ENCODE measurements around the gene HS1BP3. TPM values are rescaled to one million over a fixed set of nuclear protein-coding genes. Genes with fewer than 3 reads are reported as not detected.

HS1BP3 gene
- total and polyA plus RNA-seq, 2 of the 13 experiments (the other 11 are each of a cell fraction or from before 2014, with no cell fraction given): 15.2 to 22.0 TPM

DNA sequence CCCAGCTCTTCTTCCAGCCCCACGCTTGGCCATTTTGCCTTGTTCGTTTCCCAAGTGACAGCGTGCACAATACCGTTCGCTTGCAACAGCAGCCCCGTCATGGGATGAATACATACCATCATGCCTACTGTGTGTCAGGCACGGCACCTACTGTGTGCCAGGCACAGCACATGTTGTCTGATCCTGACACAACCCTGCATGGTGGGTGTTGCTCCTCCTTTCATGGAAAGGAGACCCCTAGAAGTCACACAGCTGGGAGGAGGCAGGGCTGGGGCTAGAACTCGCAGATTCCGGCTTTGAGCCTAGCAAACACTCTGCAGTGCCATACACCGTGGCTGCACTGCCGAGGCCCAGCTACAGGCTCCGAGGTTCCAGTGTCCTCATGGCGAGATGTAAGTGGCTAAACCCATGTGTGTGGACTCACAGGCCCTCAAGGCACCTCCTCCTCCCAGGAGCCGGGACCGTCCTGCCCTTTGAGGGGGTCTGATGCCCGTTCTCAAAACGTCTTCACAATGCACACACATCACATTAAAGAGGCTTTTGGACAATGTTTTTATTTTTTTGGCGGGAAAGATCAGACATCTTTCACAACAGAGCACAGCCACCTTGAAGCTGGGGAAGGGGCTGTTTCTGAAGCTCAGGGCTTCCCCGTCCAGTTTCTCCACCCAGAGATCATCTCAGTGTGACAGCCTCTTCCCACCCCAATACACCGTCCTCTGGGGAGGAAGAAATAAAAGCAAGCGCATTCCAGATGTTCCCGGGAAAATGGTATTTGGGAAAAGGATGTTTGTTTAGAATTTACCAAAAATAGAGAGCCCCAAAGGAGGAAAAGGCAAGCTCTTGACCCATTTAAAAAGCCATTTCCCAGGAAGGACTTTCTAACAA is 64.9 kb downstream of the HS1BP3 start (continued):
- TF ChIP-seq, protein P1, sequence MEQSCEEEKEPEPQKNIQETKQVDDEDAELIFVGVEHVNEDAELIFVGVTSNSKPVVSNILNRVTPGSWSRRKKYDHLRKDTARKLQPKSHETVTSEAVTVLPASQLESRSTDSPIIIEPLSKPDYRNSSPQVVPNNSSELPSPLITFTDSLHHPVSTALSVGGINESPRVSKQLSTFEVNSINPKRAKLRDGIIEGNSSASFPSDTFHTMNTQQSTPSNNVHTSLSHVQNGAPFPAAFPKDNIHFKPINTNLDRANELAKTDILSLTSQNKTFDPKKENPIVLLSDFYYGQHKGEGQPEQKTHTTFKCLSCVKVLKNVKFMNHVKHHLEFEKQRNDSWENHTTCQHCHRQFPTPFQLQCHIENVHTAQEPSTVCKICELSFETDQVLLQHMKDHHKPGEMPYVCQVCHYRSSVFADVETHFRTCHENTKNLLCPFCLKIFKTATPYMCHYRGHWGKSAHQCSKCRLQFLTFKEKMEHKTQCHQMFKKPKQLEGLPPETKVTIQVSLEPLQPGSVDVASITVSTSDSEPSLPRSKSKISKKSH (CRISPR knock-in tag; IDR thresholded peaks at IDR 0.05; ENCODE audit: borderline replicate concordance): peak; percentile 78
- TF ChIP-seq ZNF713 (CRISPR knock-in tag; IDR thresholded peaks at IDR 0.05) (no peak), ZNF619 (CRISPR knock-in tag; IDR thresholded peaks at IDR 0.05) (peak; percentile 74; the same call in 1 of the 2 replicates), HNF4G (IDR thresholded peaks at IDR 0.05; ENCODE audit: borderline replicate concordance, low read depth, low read length) (no peak), HNF4G (CRISPR knock-in tag; IDR thresholded peaks at IDR 0.05; ENCODE audit: borderline replicate concordance, low read depth) (peak; percentile 50; the same call in 1 of the 2 replicates), THAP7 (CRISPR knock-in tag; IDR thresholded peaks at IDR 0.05) (no peak), MBD4 (IDR thresholded peaks at IDR 0.05; ENCODE audit: borderline replicate concordance, low read length) (no peak), MIXL1 (CRISPR knock-in tag; IDR thresholded peaks at IDR 0.05) (no peak), POLR2A (IDR thresholded peaks at IDR 0.05; ENCODE audit: insufficient read depth in 1 of 2, low read depth in 2 of 2, low read length in 2 of 2) (no peak), ZFP1 (CRISPR knock-in tag; IDR thresholded peaks at IDR 0.05) (no peak), ZNF138 (CRISPR knock-in tag; IDR thresholded peaks at IDR 0.05; ENCODE audit: low read depth) (no peak; the same call in 1 of the 2 replicates), HOXA9 (CRISPR knock-in tag; IDR thresholded peaks at IDR 0.05; ENCODE audit: borderline replicate concordance) (no peak), ZNF724P (CRISPR knock-in tag; IDR thresholded peaks at IDR 0.05; ENCODE audit: borderline replicate concordance) (no peak), LBX2 (CRISPR knock-in tag; IDR thresholded peaks at IDR 0.05; ENCODE audit: borderline replicate concordance) (no peak)
- TF ChIP-seq, protein P2, sequence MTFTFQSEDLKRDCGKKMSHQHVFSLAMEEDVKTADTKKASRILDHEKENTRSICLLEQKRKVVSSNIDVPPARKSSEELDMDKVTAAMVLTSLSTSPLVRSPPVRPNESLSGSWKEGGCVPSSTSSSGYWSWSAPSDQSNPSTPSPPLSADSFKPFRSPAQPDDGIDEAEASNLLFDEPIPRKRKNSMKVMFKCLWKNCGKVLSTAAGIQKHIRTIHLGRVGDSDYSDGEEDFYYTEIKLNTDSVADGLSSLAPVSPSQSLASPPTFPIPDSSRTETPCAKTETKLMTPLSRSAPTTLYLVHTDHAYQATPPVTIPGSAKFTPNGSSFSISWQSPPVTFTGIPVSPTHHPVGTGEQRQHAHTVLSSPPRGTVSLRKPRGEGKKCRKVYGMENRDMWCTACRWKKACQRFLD (CRISPR knock-in tag; IDR thresholded peaks at IDR 0.05; ENCODE audit: borderline replicate concordance): no peak
- TF ChIP-seq, protein P3, sequence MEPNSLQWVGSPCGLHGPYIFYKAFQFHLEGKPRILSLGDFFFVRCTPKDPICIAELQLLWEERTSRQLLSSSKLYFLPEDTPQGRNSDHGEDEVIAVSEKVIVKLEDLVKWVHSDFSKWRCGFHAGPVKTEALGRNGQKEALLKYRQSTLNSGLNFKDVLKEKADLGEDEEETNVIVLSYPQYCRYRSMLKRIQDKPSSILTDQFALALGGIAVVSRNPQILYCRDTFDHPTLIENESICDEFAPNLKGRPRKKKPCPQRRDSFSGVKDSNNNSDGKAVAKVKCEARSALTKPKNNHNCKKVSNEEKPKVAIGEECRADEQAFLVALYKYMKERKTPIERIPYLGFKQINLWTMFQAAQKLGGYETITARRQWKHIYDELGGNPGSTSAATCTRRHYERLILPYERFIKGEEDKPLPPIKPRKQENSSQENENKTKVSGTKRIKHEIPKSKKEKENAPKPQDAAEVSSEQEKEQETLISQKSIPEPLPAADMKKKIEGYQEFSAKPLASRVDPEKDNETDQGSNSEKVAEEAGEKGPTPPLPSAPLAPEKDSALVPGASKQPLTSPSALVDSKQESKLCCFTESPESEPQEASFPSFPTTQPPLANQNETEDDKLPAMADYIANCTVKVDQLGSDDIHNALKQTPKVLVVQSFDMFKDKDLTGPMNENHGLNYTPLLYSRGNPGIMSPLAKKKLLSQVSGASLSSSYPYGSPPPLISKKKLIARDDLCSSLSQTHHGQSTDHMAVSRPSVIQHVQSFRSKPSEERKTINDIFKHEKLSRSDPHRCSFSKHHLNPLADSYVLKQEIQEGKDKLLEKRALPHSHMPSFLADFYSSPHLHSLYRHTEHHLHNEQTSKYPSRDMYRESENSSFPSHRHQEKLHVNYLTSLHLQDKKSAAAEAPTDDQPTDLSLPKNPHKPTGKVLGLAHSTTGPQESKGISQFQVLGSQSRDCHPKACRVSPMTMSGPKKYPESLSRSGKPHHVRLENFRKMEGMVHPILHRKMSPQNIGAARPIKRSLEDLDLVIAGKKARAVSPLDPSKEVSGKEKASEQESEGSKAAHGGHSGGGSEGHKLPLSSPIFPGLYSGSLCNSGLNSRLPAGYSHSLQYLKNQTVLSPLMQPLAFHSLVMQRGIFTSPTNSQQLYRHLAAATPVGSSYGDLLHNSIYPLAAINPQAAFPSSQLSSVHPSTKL (CRISPR knock-in tag; IDR thresholded peaks at IDR 0.05): no peak
- TF ChIP-seq, protein P4, sequence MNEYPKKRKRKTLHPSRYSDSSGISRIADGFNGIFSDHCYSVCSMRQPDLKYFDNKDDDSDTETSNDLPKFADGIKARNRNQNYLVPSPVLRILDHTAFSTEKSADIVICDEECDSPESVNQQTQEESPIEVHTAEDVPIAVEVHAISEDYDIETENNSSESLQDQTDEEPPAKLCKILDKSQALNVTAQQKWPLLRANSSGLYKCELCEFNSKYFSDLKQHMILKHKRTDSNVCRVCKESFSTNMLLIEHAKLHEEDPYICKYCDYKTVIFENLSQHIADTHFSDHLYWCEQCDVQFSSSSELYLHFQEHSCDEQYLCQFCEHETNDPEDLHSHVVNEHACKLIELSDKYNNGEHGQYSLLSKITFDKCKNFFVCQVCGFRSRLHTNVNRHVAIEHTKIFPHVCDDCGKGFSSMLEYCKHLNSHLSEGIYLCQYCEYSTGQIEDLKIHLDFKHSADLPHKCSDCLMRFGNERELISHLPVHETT (CRISPR knock-in tag; conservative IDR thresholded peaks at IDR 0.05): no peak

Measured in HepG2 (cell line).